ENCODE data around the gene ST6GALNAC3.
A peak's percentile ranks its signal among the peaks of the same experiment; 100 is the strongest.

ST6GALNAC3 gene

GRCh38 chr1:76140227-76140626 lies 65.7 kb downstream of the ST6GALNAC3 start:
- DNase-seq (ENCODE audit: low spot score), result no peak
- FAIRE-seq, result no peak

GRCh38 chr1:76141929-76142328 lies 67.4 kb downstream of the ST6GALNAC3 start:
- DNase-seq (ENCODE audit: low spot score) (no peak), FAIRE-seq (no peak)

- DNase-seq (ENCODE audit: low spot score), result no peak
- no peak for FAIRE-seq
Observed at GRCh38 chr1:76142771-76143540, 68.4 kb downstream of the ST6GALNAC3 start.

GRCh38 chr1:76144247-76144646 lies 69.7 kb downstream of the ST6GALNAC3 start:
- DNase-seq (ENCODE audit: low spot score), result no peak
- FAIRE-seq, result no peak

- FAIRE-seq (no peak), DNase-seq (ENCODE audit: low spot score) (no peak)
Observed at GRCh38 chr1:76145332-76145731, 70.8 kb downstream of the ST6GALNAC3 start.

GRCh38 chr1:76146184-76146583 lies 71.6 kb downstream of the ST6GALNAC3 start:
- FAIRE-seq (no peak), DNase-seq (ENCODE audit: low spot score) (no peak)

- DNase-seq (ENCODE audit: low spot score), result no peak
- FAIRE-seq, result no peak
Observed at GRCh38 chr1:76147917-76148316, 73.4 kb downstream of the ST6GALNAC3 start.

GRCh38 chr1:76148460-76148859 lies 73.9 kb downstream of the ST6GALNAC3 start:
- FAIRE-seq, result no peak
- no peak for DNase-seq (ENCODE audit: low spot score)

GRCh38 chr1:76153841-76154205 lies 79.3 kb downstream of the ST6GALNAC3 start:
- no peak for FAIRE-seq

GRCh38 chr1:76154206-76154956 lies 79.8 kb downstream of the ST6GALNAC3 start:
- peak; percentile 73 for FAIRE-seq
- peak; percentile 75 for DNase-seq (ENCODE audit: low spot score)

More at GRCh38 chr1:76153841-76154205, 79.3 kb downstream of the ST6GALNAC3 start:
- DNase-seq (ENCODE audit: low spot score), result no peak

- FAIRE-seq, result no peak
Observed at GRCh38 chr1:76156987-76157386, 82.4 kb downstream of the ST6GALNAC3 start.

GRCh38 chr1:76158126-76158525 lies 83.6 kb downstream of the ST6GALNAC3 start:
- FAIRE-seq (no peak), DNase-seq (ENCODE audit: low spot score) (peak; percentile 40)

More at GRCh38 chr1:76156987-76157386, 82.4 kb downstream of the ST6GALNAC3 start:
- no peak for DNase-seq (ENCODE audit: low spot score)

- FAIRE-seq, result no peak
- no peak for DNase-seq (ENCODE audit: low spot score)
Observed at GRCh38 chr1:76160225-76160624, 85.7 kb downstream of the ST6GALNAC3 start.

GRCh38 chr1:76161451-76161850 lies 86.9 kb downstream of the ST6GALNAC3 start:
- FAIRE-seq, result no peak

GRCh38 chr1:76162254-76162653 lies 87.7 kb downstream of the ST6GALNAC3 start:
- DNase-seq (ENCODE audit: low spot score) (no peak), FAIRE-seq (no peak)

More at GRCh38 chr1:76161451-76161850, 86.9 kb downstream of the ST6GALNAC3 start:
- DNase-seq (ENCODE audit: low spot score), result no peak

GRCh38 chr1:76164165-76164564 lies 89.6 kb downstream of the ST6GALNAC3 start:
- DNase-seq (ENCODE audit: low spot score), result no peak
- no peak for FAIRE-seq

GRCh38 chr1:76170084-76170483 lies 95.5 kb downstream of the ST6GALNAC3 start:
- DNase-seq (ENCODE audit: low spot score), result no peak
- no peak for FAIRE-seq

GRCh38 chr1:76170513-76170912 lies 96.0 kb downstream of the ST6GALNAC3 start:
- FAIRE-seq, result no peak
- no peak for DNase-seq (ENCODE audit: low spot score)

GRCh38 chr1:76176000-76176399 lies 101.5 kb downstream of the ST6GALNAC3 start:
- no peak for FAIRE-seq
- DNase-seq (ENCODE audit: low spot score), result no peak

GRCh38 chr1:76177615-76178014 lies 103.1 kb downstream of the ST6GALNAC3 start:
- DNase-seq (ENCODE audit: low spot score) (no peak), FAIRE-seq (no peak)

GRCh38 chr1:76179219-76179698 lies 104.7 kb downstream of the ST6GALNAC3 start:
- FAIRE-seq, result no peak
- DNase-seq (ENCODE audit: low spot score), result no peak

- DNase-seq (ENCODE audit: low spot score), result no peak
- no peak for FAIRE-seq
Observed at GRCh38 chr1:76185207-76185606, 110.7 kb downstream of the ST6GALNAC3 start.

Measured in urothelium cell line (cell line).